Measurements from ENCODE around the gene ST3GAL3.

Gene ST3GAL3

GRCh38 chr1:43843684-43844083, 136.3 kb downstream of the ST3GAL3 start:
- Histone ChIP-seq H3K4me1 (peaks cover 3% of the 10 kb centered on the region; the same call in 1 of the 2 replicates), H3K27me3 (no peaks in the 10 kb centered on the region), H3K9me3 (no peaks in the 10 kb centered on the region), H3K36me3 (no peaks in the 10 kb centered on the region), H3K4me3 (ENCODE audit: low read depth, low read length) (no peak overlapping the region)
- no peak for DNase-seq
- TF ChIP-seq CTCF (IDR thresholded peaks at IDR 0.05; ENCODE audit: low read depth, low read length): no peak

GRCh38 chr1:43844114-43844513, 136.8 kb downstream of the ST3GAL3 start:
- no peak for DNase-seq

GRCh38 chr1:43847290-43847689, 140.0 kb downstream of the ST3GAL3 start:
- Histone ChIP-seq H3K4me1 (no peaks in the 10 kb centered on the region), H3K4me3 (ENCODE audit: low read depth, low read length) (no peak overlapping the region), H3K27me3 (no peaks in the 10 kb centered on the region), H3K9me3 (no peaks in the 10 kb centered on the region), H3K36me3 (no peaks in the 10 kb centered on the region)
- TF ChIP-seq CTCF (IDR thresholded peaks at IDR 0.05; ENCODE audit: low read depth, low read length): no peak
- DNase-seq: no peak

More at GRCh38 chr1:43844114-43844513, 136.8 kb downstream of the ST3GAL3 start:
- no peaks in the 10 kb centered on the region for H3K9me3 ChIP-seq
- no peaks in the 10 kb centered on the region for H3K36me3 ChIP-seq
- H3K4me3 ChIP-seq (ENCODE audit: low read depth, low read length): no peak overlapping the region
- TF ChIP-seq CTCF (IDR thresholded peaks at IDR 0.05; ENCODE audit: low read depth, low read length): no peak
- no peaks in the 10 kb centered on the region for H3K27me3 ChIP-seq
- H3K4me1 ChIP-seq: no peaks in the 10 kb centered on the region; the same call in 1 of the 2 replicates

- Histone ChIP-seq H3K36me3 (no peaks in the 10 kb centered on the region), H3K9me3 (no peaks in the 10 kb centered on the region), H3K27me3 (no peaks in the 10 kb centered on the region), H3K4me1 (peaks cover under 1% of the 10 kb centered on the region; the same call in 1 of the 2 replicates), H3K4me3 (ENCODE audit: low read depth, low read length) (no peak overlapping the region)
- no peak for DNase-seq
- TF ChIP-seq CTCF (IDR thresholded peaks at IDR 0.05; ENCODE audit: low read depth, low read length): no peak
Measured at GRCh38 chr1:43847882-43848281, 140.5 kb downstream of the ST3GAL3 start.

GRCh38 chr1:43849670-43850069, 142.3 kb downstream of the ST3GAL3 start:
- TF ChIP-seq CTCF (IDR thresholded peaks at IDR 0.05; ENCODE audit: low read depth, low read length): no peak
- no peaks in the 10 kb centered on the region for H3K27me3 ChIP-seq
- no peak for DNase-seq
- peaks cover 4% of the 10 kb centered on the region; the same call in 1 of the 2 replicates for H3K4me1 ChIP-seq
- H3K9me3 ChIP-seq: no peaks in the 10 kb centered on the region
- H3K4me3 ChIP-seq (ENCODE audit: low read depth, low read length): no peak overlapping the region
- H3K36me3 ChIP-seq: no peaks in the 10 kb centered on the region

- no peaks in the 10 kb centered on the region for H3K9me3 ChIP-seq
- H3K27me3 ChIP-seq: no peaks in the 10 kb centered on the region
- DNase-seq: no peak
- TF ChIP-seq CTCF (IDR thresholded peaks at IDR 0.05; ENCODE audit: low read depth, low read length): no peak
- no peaks in the 10 kb centered on the region for H3K36me3 ChIP-seq
- H3K4me3 ChIP-seq (ENCODE audit: low read depth, low read length): no peak overlapping the region
- H3K4me1 ChIP-seq: peaks cover 4% of the 10 kb centered on the region; the same call in 1 of the 2 replicates
Measured at GRCh38 chr1:43850591-43851233, 143.4 kb downstream of the ST3GAL3 start.

Measured in BE2C (cell line).